ENCODE data around the gene SEMA6C. TPM values are rescaled to one million over a fixed set of nuclear protein-coding genes. Genes with fewer than 3 reads are reported as not detected.

The SEMA6C gene
- total RNA-seq, 1 experiment from 2014 or later = 2.0 TPM

- H3K36me3 ChIP-seq (ENCODE audit: low read depth, low read length) = no peaks in the 10 kb centered on the region
- no peak overlapping the region for H3K27ac ChIP-seq (ENCODE audit: low read length)
- DNase-seq (no peak), ATAC-seq (no peak)
- H3K4me1 ChIP-seq (ENCODE audit: insufficient read depth, low read length) = no peaks in the 10 kb centered on the region
- ChIA-PET POLR2A (ENCODE audit: unreplicated experiment) (no interaction called here), CTCF (interaction anchor here (1.1 kb wide), 1 partner anchor 15 kb away, joined by 3 read pairs; the partner anchor contains the start of gene GABPB2)
- no peaks in the 10 kb centered on the region for H4K20me1 ChIP-seq (ENCODE audit: low read length)
- H3F3A ChIP-seq (ENCODE audit: low read length, unreplicated experiment) = no peaks in the 10 kb centered on the region
- no peak overlapping the region for H3K4me2 ChIP-seq (ENCODE audit: low read length)
- no peak overlapping the region for H3K4me3 ChIP-seq (ENCODE audit: low read length)
- BruUV-seq (replicated peaks) = no TSS peak
- no peak overlapping the region for H3K9ac ChIP-seq (ENCODE audit: low read length)
- no peaks in the 10 kb centered on the region for H3K79me2 ChIP-seq (ENCODE audit: low read length)
- no peaks in the 10 kb centered on the region for H3K9me3 ChIP-seq (ENCODE audit: low read length)
- H3K27me3 ChIP-seq (ENCODE audit: low read length) = no peaks in the 10 kb centered on the region
- intact Hi-C loops (cut with micrococcal nuclease) = no loop called here
- no peaks in the 10 kb centered on the region for H3K9me2 ChIP-seq (replicated peaks; ENCODE audit: low read length)
- H2AFZ ChIP-seq (ENCODE audit: low read length) = 0 out of 2 replicates have a peak overlapping the region, but pooled peaks have one; percentile 30
- TF ChIP-seq CTCF (conservative IDR thresholded peaks at IDR 0.05; ENCODE audit: low read depth, low read length) = no peak
- TF ChIP-seq EZH2phosphoT487 (IDR thresholded peaks at IDR 0.05; ENCODE audit: borderline replicate concordance, low read length) = no peak
- TF ChIP-seq EZH2 (IDR thresholded peaks at IDR 0.05; ENCODE audit: low read length, unreplicated experiment) = no peak
Measured at GRCh38 chr1:151085953-151086559, 60.4 kb downstream of the SEMA6C start.

Other genes starting within 250 kb of the SEMA6C start
- gene SETDB1, start 220.3 kb downstream of the SEMA6C start, total RNA-seq (2014; rRNA removed) = 35.4 and 42.4 TPM in 2 replicates
- gene CERS2, start 171.8 kb downstream of the SEMA6C start, total RNA-seq (2014; rRNA removed) = 176 TPM in 2 replicates
- 0.18 and 0.75 TPM in 2 replicates for gene ANXA9, start 164.3 kb downstream of the SEMA6C start, total RNA-seq (2014; rRNA removed)
- gene MINDY1, start 139.7 kb downstream of the SEMA6C start, total RNA-seq (2014; rRNA removed) = 6.3 and 7.8 TPM in 2 replicates
- gene PRUNE1, start 138.2 kb downstream of the SEMA6C start, total RNA-seq (2014; rRNA removed) = 19.4 and 20.3 TPM in 2 replicates
- gene BNIPL, start 110.0 kb downstream of the SEMA6C start, total RNA-seq (2014; rRNA removed) = 0.51 and 2.4 TPM in 2 replicates
- 2.8 and 3.8 TPM in 2 replicates for gene C1orf56, start 98.9 kb downstream of the SEMA6C start, total RNA-seq (2014; rRNA removed)
- gene CDC42SE1, start 87.0 kb downstream of the SEMA6C start, total RNA-seq (2014; rRNA removed) = 60.8 and 61.4 TPM in 2 replicates
- gene MLLT11, start 86.2 kb downstream of the SEMA6C start, total RNA-seq (2014; rRNA removed) = 12.3 and 14.1 TPM in 2 replicates
- 6.4 and 6.9 TPM in 2 replicates for gene GABPB2, start 75.9 kb downstream of the SEMA6C start, total RNA-seq (2014; rRNA removed)
- gene TNFAIP8L2, start 10.0 kb upstream of the SEMA6C start, total RNA-seq (2014; rRNA removed) = not detected in 2 replicates
- 6.3 and 7.5 TPM in 2 replicates for gene LYSMD1, start 19.3 kb upstream of the SEMA6C start, total RNA-seq (2014; rRNA removed)
- 80.3 and 82.4 TPM in 2 replicates for gene SCNM1, start 19.5 kb upstream of the SEMA6C start, total RNA-seq (2014; rRNA removed)
- 1.8 and 2.7 TPM in 2 replicates for gene TMOD4, start 29.4 kb upstream of the SEMA6C start, total RNA-seq (2014; rRNA removed)
- gene VPS72, start 43.6 kb upstream of the SEMA6C start, total RNA-seq (2014; rRNA removed) = 75.1 and 94.7 TPM in 2 replicates
- 63.3 and 78.3 TPM in 2 replicates for gene PIP5K1A, start 51.9 kb upstream of the SEMA6C start, total RNA-seq (2014; rRNA removed)
- 404 and 469 TPM in 2 replicates for gene PSMD4, start 108.1 kb upstream of the SEMA6C start, total RNA-seq (2014; rRNA removed)
- gene ZNF687, start 135.7 kb upstream of the SEMA6C start, total RNA-seq (2014; rRNA removed) = 24.6 and 30.3 TPM in 2 replicates
- gene PI4KB, start 180.8 kb upstream of the SEMA6C start, total RNA-seq (2014; rRNA removed) = 75.6 and 99.5 TPM in 2 replicates
- 34.1 and 41.0 TPM in 2 replicates for gene RFX5, start 200.6 kb upstream of the SEMA6C start, total RNA-seq (2014; rRNA removed)
- gene SELENBP1, start 226.1 kb upstream of the SEMA6C start, total RNA-seq (2014; rRNA removed) = 29.8 and 73.5 TPM in 2 replicates

All from PC-3 (cell line).